Measurements from ENCODE around the gene OR2S2. TPM values are rescaled to one million over a fixed set of nuclear protein-coding genes. Genes with fewer than 3 reads are reported as not detected.

The OR2S2 gene
- total and polyA plus RNA-seq, 2 of the 8 experiments (the other 6 are each of a cell fraction or from before 2014, with no cell fraction given), result not detected

- Histone ChIP-seq H2BK12ac (ENCODE audit: low read depth, low read length) (no peak overlapping the region), H4K20me1 (replicated peaks in 1 of 2; ENCODE audit: control insufficient read depth in 1 of 2, insufficient read depth in 2 of 2, low read length in 2 of 2) (no peaks in the 10 kb centered on the region), H3K4me3 (ENCODE audit: extremely low read depth in 1 of 4, insufficient read depth in 2 of 4, low read depth in 3 of 4, low read length in 4 of 4) (peak overlapping the region in 1 of 4 experiments; percentile 43; a peak in 3 of 8 replicates), H4K5ac (ENCODE audit: insufficient read length, low read depth, low read length) (peak overlapping the region; percentile 58), H3K56ac (replicated peaks; ENCODE audit: insufficient read length, low read depth, low read length) (no peak overlapping the region), H2BK5ac (ENCODE audit: low read depth, low read length) (no peak overlapping the region), H3K23ac (ENCODE audit: insufficient read length) (no peak overlapping the region), H3K9ac (replicated peaks in 1 of 4; ENCODE audit: extremely low read depth in 1 of 4, low read depth in 3 of 4, low read length in 3 of 4) (no peak overlapping the region), H3K27ac (ENCODE audit: low read depth, low read length) (no peak overlapping the region), H2BK120ac (replicated peaks; ENCODE audit: low read depth, low read length) (no peak overlapping the region), H2BK20ac (ENCODE audit: low read length) (no peak overlapping the region), H3K18ac (ENCODE audit: extremely low read depth, low read length) (no peak overlapping the region), H3K4me2 (ENCODE audit: insufficient read depth in 1 of 2, low read depth in 2 of 2, low read length in 2 of 2) (peak overlapping the region in 1 of 2 experiments; percentile 26; a peak in 3 of 4 replicates), H4K8ac (ENCODE audit: extremely low read depth, insufficient read depth, low read length) (peak overlapping the region; percentile 88; the same call in 1 of the 2 replicates), H3K9me3 (ENCODE audit: insufficient read depth in 2 of 2, low read depth in 1 of 2, low read length in 1 of 2) (peaks cover 0 to 5% of the 10 kb centered on the region in 2 experiments; a peak in 1 of 4 replicates), H3K79me1 (ENCODE audit: low read depth, low read length) (no peaks in the 10 kb centered on the region), H3K4ac (replicated peaks; ENCODE audit: insufficient read length, low read depth, low read length) (no peak overlapping the region), H2AK5ac (ENCODE audit: low read depth, low read length) (0 out of 2 replicates have a peak overlapping the region, but pooled peaks have one; percentile 10), H3K36me3 (ENCODE audit: control insufficient read depth in 2 of 4, insufficient read depth in 4 of 4, low read length in 3 of 4) (no peaks in the 10 kb centered on the region), H3K14ac (ENCODE audit: insufficient read length) (no peak overlapping the region), H3K79me2 (ENCODE audit: control insufficient read depth in 1 of 2, insufficient read depth in 2 of 2, low read length in 2 of 2) (no peaks in the 10 kb centered on the region), H3K27me3 (replicated peaks in 1 of 4; ENCODE audit: control insufficient read depth in 3 of 4, extremely low read depth in 1 of 4, insufficient read depth in 3 of 4, low read length in 3 of 4) (peaks cover 7 to 40% (median 28%) of the 10 kb centered on the region in 4 experiments), H2AFZ (ENCODE audit: low read length) (peak overlapping the region; percentile 99), H3K23me2 (ENCODE audit: low read depth, low read length) (no peaks in the 10 kb centered on the region), H3K4me1 (replicated peaks in 1 of 4; ENCODE audit: control insufficient read depth in 3 of 4, insufficient read depth in 4 of 4, low read length in 3 of 4) (peaks cover 0 to 5% (median under 1%) of the 10 kb centered on the region in 4 experiments; a peak in 2 of 7 replicates), H2BK15ac (ENCODE audit: low read length) (peak overlapping the region; percentile 36; the same call in 1 of the 2 replicates), H4K91ac (replicated peaks; ENCODE audit: insufficient read length, low read length) (peak overlapping the region; percentile 67)
- WGBS, 2 experiments (ENCODE audit: extremely low coverage in 1 of 2, insufficient coverage in 1 of 2, insufficient read length in 1 of 2, insufficient replicate concordance in 2 of 2, low coverage in 1 of 2, low lambda C conversion rate in 2 of 2, missing lambda C conversion rate in 1 of 2), result 29% methylated on average over 10 of the region's 10 CpGs; no CpG with 5 or more reads in 1 of the 2 experiments
- FAIRE-seq (peak; percentile 85), DNase-seq (ENCODE audit: low read depth in 1 of 2, low spot score in 2 of 2) (peak; percentile 43 to 87)
- CTCF ChIA-PET (ENCODE audit: partially characterized antibody), result interaction anchor here (0.6 to 3.9 kb wide), 36 partner anchors 10 to 251 kb away, joined by 3 to 29 read pairs (median 4); partner anchors contain the start of genes HRCT1 and SPAAR
- POLR2A ChIA-PET (ENCODE audit: partially characterized antibody), result interaction anchor here (1.3 to 1.5 kb wide), 2 partner anchors 15 to 40 kb away, joined by 4 to 5 read pairs; partner anchors contain the start of gene HRCT1
- no peak for TF ChIP-seq NANOG (IDR thresholded peaks at IDR 0.05; ENCODE audit: insufficient read depth, low read depth, low read length, poor library complexity, severe bottlenecking)
- TF ChIP-seq SP1 (IDR thresholded peaks at IDR 0.05; ENCODE audit: low read depth, low read length), result no peak
- TF ChIP-seq YY1 (IDR thresholded peaks at IDR 0.05; ENCODE audit: low read depth, low read length), result no peak
- peak; percentile 52 to 67 for TF ChIP-seq RAD21 (IDR thresholded peaks at IDR 0.05 in 1 of 2, conservative IDR thresholded peaks at IDR 0.05 in 1 of 2; ENCODE audit: low read depth in 2 of 2, low read length in 2 of 2)
- no peak for TF ChIP-seq HDAC2 (IDR thresholded peaks at IDR 0.05; ENCODE audit: borderline replicate concordance in 1 of 2, low read depth in 2 of 2, low read length in 2 of 2)
- peak; percentile 25 for TF ChIP-seq KDM4A (IDR thresholded peaks at IDR 0.05; ENCODE audit: low read depth, low read length, severe bottlenecking)
- TF ChIP-seq JUND (IDR thresholded peaks at IDR 0.05; ENCODE audit: low read length), result no peak
- no peak for TF ChIP-seq RBBP5 (IDR thresholded peaks at IDR 0.05; ENCODE audit: borderline replicate concordance, low read depth, low read length)
- no peak for TF ChIP-seq ASH2L (IDR thresholded peaks at IDR 0.05; ENCODE audit: low read length)
- no peak for TF ChIP-seq MAFK (IDR thresholded peaks at IDR 0.05; ENCODE audit: low read depth, low read length)
- TF ChIP-seq EGR1 (IDR thresholded peaks at IDR 0.05; ENCODE audit: borderline replicate concordance, low read depth, low read length), result peak; percentile 16; the same call in 1 of the 2 replicates
These were observed 12.5 kb downstream of the OR2S2 start for GRCh38 chr9:35945341-35946018.

All from H1 (cell line).